Coronary artery (tissue), 2 donors: ENCODE measurements around the gene IRF9.

Source experiments
- DNase-seq: peaks from one replicate; pipeline ENCODE4 v3.0.0-alpha.2; 2017; ENCODE audit warnings: low spot score
- H3K27ac ChIP-seq, 2 donors: fragments of 200-600 bp; sonication (generic); one replicate each; pipeline ENCODE4 v1.5.1; 2016 to 2019
- H3K4me3 ChIP-seq: fragments of 200-600 bp; sonication (generic); 2 replicates; pipeline ENCODE4 v1.5.1; 2016; ENCODE audit warnings: mild to moderate bottlenecking, moderate library complexity
- CTCF ChIP-seq: fragments of 200-600 bp; sonication (generic); IDR thresholded peaks from one replicate; pipeline ENCODE4 v1.5.1; 2019; ENCODE audit warnings: antibody characterized with exemption

Gene IRF9

DNA sequence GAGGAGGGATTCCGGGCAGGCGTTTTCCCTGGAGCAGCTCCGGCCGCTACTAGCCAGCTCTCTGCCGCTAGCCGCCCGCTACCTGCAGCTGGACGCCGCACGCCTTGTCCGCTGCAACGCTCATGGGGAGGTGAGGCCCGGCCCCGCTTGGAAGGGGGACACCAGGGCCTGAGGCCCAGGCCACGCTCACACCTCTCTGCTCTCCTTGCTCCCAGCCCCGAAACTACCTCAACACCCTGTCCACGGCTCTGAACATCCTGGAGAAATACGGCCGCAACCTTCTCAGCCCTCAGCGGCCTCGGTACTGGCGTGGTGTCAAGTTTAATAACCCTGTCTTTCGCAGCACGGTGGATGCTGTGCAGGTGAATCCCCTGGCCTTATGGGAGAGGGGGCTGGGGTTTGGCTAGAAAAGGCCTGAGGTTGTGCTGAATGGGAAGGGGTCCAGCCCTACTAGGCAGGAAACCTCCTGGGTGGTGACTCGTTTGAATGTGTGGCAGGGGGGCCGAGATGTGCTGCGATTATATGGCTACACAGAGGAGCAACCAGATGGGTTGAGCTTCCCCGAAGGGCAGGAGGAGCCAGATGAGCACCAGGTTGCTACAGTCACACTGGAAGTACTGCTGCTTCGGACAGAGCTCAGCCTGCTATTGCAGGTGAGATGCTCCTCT lies 13.2 kb upstream of the IRF9 start:
- Histone ChIP-seq H3K4me3 (peak overlapping the region; percentile 84), H3K27ac (peak overlapping the region; percentile 77 to 98)
- no peak for TF ChIP-seq CTCF
- no peak for DNase-seq

- no peak for DNase-seq
- Histone ChIP-seq H3K4me3 (no peak overlapping the region), H3K27ac (no peak overlapping the region)
- TF ChIP-seq CTCF, result no peak
Observed at GRCh38 chr14:24149302-24149969, 11.6 kb upstream of the IRF9 start.

DNA sequence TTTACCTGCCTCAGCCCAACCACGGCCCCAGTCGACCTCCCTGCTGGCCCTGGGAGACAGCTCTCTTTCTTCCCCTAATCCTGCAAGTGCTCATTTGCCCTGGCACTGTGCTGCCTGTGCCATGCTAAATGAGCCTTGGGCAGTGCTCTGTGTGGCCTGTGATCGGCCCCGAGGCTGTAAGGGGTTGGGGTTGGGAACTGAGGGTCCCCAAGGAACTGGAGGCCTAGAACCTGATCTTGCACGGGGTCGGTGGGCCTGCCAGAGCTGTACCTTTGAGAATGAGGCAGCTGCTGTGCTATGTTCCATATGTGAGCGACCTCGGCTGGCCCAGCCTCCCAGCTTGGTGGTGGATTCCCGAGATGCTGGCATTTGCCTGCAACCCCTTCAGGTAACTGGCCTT lies 11.0 kb upstream of the IRF9 start:
- no peak overlapping the region for H3K27ac ChIP-seq
- H3K4me3 ChIP-seq, result no peak overlapping the region
- no peak for TF ChIP-seq CTCF
- no peak for DNase-seq

DNA sequence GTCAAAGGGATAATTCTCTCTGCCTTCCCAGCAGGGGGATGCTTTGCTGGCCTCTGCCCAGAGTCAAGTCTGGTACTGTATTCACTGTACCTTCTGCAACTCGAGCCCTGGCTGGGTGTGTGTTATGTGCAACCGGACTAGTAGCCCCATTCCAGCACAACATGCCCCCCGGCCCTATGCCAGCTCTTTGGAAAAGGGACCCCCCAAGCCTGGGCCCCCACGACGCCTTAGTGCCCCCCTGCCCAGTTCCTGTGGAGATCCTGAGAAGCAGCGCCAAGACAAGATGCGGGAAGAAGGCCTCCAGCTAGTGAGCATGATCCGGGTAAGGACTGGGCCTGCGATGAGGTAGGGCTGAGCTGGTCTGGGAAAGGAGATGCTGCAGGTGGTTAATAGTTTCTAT lies 10.5 kb upstream of the IRF9 start:
- no peak for DNase-seq
- no peak for TF ChIP-seq CTCF
- Histone ChIP-seq H3K27ac (no peak overlapping the region), H3K4me3 (no peak overlapping the region)

DNA sequence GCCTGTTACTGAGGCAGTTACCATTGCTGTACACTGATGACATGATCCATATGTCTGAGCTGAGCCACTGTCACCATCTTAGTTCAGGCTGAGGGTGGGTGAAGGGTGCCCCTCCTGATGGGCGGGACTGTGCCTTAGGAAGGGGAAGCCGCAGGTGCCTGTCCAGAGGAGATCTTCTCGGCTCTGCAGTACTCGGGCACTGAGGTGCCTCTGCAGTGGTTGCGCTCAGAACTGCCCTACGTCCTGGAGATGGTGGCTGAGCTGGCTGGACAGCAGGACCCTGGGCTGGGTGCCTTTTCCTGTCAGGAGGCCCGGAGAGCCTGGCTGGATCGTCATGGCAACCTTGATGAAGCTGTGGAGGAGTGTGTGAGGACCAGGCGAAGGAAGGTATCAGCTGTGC lies 10.1 kb upstream of the IRF9 start:
- TF ChIP-seq CTCF, result no peak
- DNase-seq, result no peak
- Histone ChIP-seq H3K27ac (no peak overlapping the region), H3K4me3 (no peak overlapping the region)

GRCh38 chr14:24151404-24152080 lies 9.5 kb upstream of the IRF9 start:
- no peak for TF ChIP-seq CTCF
- DNase-seq, result no peak
- H3K4me3 ChIP-seq, result no peak overlapping the region

More at GRCh38 chr14:24151404-24152080, 9.5 kb upstream of the IRF9 start:
- no peak overlapping the region for H3K27ac ChIP-seq
